ENCODE measurements around the gene BCAT1. TPM values are rescaled to one million over a fixed set of nuclear protein-coding genes. Genes with fewer than 3 reads are reported as not detected.
A peak's percentile ranks its signal among the peaks of the same experiment; 100 is the strongest.

The BCAT1 gene
- total and polyA plus RNA-seq, 9 of the 15 experiments (the other 6 are each of a cell fraction or from before 2014, with no cell fraction given) = 38.5 to 157 (median 66.8) TPM

- TF ChIP-seq, protein P1, sequence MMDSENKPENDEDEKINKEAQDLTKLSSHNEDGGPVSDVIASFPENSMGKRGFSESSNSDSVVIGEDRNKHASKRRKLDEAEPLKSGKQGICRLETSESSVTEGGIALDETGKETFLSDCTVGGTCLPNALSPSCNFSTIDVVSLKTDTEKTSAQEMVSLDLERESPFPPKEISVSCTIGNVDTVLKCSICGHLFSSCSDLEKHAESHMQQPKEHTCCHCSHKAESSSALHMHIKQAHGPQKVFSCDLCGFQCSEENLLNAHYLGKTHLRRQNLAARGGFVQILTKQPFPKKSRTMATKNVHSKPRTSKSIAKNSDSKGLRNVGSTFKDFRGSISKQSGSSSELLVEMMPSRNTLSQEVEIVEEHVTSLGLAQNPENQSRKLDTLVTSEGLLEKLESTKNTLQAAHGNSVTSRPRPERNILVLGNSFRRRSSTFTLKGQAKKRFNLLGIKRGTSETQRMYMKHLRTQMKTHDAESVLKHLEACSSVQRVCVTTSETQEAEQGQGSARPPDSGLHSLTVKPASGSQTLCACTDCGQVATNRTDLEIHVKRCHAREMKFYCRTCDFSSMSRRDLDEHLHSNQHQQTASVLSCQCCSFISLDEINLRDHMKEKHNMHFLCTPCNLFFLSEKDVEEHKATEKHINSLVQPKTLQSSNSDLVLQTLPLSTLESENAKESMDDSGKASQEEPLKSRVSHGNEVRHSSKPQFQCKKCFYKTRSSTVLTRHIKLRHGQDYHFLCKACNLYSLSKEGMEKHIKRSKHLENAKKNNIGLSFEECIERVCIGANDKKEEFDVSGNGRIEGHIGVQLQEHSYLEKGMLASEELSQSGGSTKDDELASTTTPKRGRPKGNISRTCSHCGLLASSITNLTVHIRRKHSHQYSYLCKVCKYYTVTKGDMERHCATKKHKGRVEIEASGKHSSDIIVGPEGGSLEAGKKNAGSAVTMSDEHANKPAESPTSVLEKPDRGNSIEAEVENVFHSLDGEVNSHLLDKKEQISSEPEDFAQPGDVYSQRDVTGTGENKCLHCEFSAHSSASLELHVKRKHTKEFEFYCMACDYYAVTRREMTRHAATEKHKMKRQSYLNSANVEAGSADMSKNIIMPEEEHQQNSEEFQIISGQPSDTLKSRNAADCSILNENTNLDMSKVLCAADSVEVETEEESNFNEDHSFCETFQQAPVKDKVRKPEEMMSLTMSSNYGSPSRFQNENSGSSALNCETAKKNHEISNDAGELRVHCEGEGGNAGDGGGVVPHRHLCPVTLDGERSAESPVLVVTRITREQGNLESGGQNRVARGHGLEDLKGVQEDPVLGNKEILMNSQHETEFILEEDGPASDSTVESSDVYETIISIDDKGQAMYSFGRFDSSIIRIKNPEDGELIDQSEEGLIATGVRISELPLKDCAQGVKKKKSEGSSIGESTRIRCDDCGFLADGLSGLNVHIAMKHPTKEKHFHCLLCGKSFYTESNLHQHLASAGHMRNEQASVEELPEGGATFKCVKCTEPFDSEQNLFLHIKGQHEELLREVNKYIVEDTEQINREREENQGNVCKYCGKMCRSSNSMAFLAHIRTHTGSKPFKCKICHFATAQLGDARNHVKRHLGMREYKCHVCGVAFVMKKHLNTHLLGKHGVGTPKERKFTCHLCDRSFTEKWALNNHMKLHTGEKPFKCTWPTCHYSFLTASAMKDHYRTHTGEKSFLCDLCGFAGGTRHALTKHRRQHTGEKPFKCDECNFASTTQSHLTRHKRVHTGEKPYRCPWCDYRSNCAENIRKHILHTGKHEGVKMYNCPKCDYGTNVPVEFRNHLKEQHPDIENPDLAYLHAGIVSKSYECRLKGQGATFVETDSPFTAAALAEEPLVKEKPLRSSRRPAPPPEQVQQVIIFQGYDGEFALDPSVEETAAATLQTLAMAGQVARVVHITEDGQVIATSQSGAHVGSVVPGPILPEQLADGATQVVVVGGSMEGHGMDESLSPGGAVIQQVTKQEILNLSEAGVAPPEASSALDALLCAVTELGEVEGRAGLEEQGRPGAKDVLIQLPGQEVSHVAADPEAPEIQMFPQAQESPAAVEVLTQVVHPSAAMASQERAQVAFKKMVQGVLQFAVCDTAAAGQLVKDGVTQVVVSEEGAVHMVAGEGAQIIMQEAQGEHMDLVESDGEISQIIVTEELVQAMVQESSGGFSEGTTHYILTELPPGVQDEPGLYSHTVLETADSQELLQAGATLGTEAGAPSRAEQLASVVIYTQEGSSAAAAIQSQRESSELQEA (IDR thresholded peaks at IDR 0.05; ENCODE audit: low read depth) = no peak
- TF ChIP-seq ZNF175 (CRISPR knock-in tag; IDR thresholded peaks at IDR 0.05; ENCODE audit: low read depth) (0 out of 2 replicates have a peak, but pooled peaks have one; percentile 29), RBBP5 (IDR thresholded peaks at IDR 0.05; ENCODE audit: borderline replicate concordance, insufficient read depth, low read length, poor library complexity, severe bottlenecking) (peak; percentile 80), ZNF140 (CRISPR knock-in tag; IDR thresholded peaks at IDR 0.05) (no peak), SMAD4 (CRISPR knock-in tag; conservative IDR thresholded peaks at IDR 0.05) (peak; percentile 92), ZNF277 (CRISPR knock-in tag; IDR thresholded peaks at IDR 0.05; ENCODE audit: borderline replicate concordance) (no peak), GABPA (tag; conservative IDR thresholded peaks at IDR 0.05; ENCODE audit: low read depth) (peak; percentile 56), NCOA1 (IDR thresholded peaks at IDR 0.05; ENCODE audit: low read depth) (peak; percentile 57; the same call in 1 of the 2 replicates), ZFP1 (CRISPR knock-in tag; IDR thresholded peaks at IDR 0.05) (no peak), RB1 (IDR thresholded peaks at IDR 0.05; ENCODE audit: low read depth) (no peak), ZNF23 (CRISPR knock-in tag; IDR thresholded peaks at IDR 0.05) (no peak), ZKSCAN8 (CRISPR knock-in tag; IDR thresholded peaks at IDR 0.05) (no peak; the same call in 1 of the 2 replicates), SMARCA4 (IDR thresholded peaks at IDR 0.05) (peak; percentile 61; the same call in 1 of the 2 replicates)
- TF ChIP-seq, protein P2, sequence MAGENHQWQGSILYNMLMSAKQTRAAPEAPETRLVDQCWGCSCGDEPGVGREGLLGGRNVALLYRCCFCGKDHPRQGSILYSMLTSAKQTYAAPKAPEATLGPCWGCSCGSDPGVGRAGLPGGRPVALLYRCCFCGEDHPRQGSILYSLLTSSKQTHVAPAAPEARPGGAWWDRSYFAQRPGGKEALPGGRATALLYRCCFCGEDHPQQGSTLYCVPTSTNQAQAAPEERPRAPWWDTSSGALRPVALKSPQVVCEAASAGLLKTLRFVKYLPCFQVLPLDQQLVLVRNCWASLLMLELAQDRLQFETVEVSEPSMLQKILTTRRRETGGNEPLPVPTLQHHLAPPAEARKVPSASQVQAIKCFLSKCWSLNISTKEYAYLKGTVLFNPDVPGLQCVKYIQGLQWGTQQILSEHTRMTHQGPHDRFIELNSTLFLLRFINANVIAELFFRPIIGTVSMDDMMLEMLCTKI (IDR thresholded peaks at IDR 0.05; ENCODE audit: partially characterized antibody) = no peak
Measured at GRCh38 chr12:24948757-24949722, at the start of gene BCAT1 (continued).
